Endothelial cell of umbilical vein (primary cell): ENCODE data around the gene MROH2A. TPM values are rescaled to one million over a fixed set of nuclear protein-coding genes. Genes with fewer than 3 reads are reported as not detected.

Experiments used
- BruUV-seq: library from RNA; stranded (reverse); fragments of 400-500 nt; replicated peaks from 2 replicates; lab custom pipeline; 2021; lab: Mats Ljungman, UMichigan
- CTCF ChIA-PET: fragments of 300-600, 350-600 bp; sonication (Branson Sonifier 250); formaldehyde crosslinking; loops from one replicate; lab custom pipeline; 2021; ENCODE audit warnings: antibody characterized with exemption, inconsistent platforms; lab: Charles Lee
- POLR2A ChIA-PET: fragments of 300-600, 350-600 bp; sonication (Branson Sonifier 250); formaldehyde crosslinking; loops from one replicate; lab custom pipeline; 2021; ENCODE audit warnings: antibody characterized with exemption, inconsistent platforms; lab: Charles Lee
- DNase-seq: peaks from one replicate; pipeline ENCODE4 v3.0.0-alpha.2; 2011; ENCODE audit warnings: low read depth, low spot score
- FAIRE-seq: peaks from 2 replicates; lab custom pipeline; 2011; peaks lifted over from hg19 to GRCh38; lab: Jason Lieb, UNC
- H2AFZ ChIP-seq: 2 replicates; pipeline ENCODE4 v1.6.0; 2012; ENCODE audit warnings: low read depth, low read length, control low read depth, inconsistent platforms
- H3K27ac ChIP-seq: 2 replicates; pipeline ENCODE4 v1.5.1; 2011; ENCODE audit warnings: low read depth, mild to moderate bottlenecking, control low read depth, low read length, moderate library complexity; ENCODE audit not compliant: insufficient read depth
- H3K27me3 ChIP-seq, 2 experiments: 2 replicates each; pipeline versions ENCODE4 v1.6.0 to v1.6.1; 2011; ENCODE audit warnings: low read length in 2 of 2, mixed read lengths in 1 of 2; ENCODE audit not compliant: control insufficient read depth in 2 of 2, insufficient read depth in 2 of 2
- H3K36me3 ChIP-seq, 2 experiments: 2 replicates in 1 of 2; 3 replicates in 1 of 2; pipeline ENCODE4 v1.5.1; 2011; ENCODE audit warnings: low read length in 2 of 2, mild to moderate bottlenecking in 1 of 2, moderate library complexity in 1 of 2; ENCODE audit not compliant: control insufficient read depth in 2 of 2, insufficient read depth in 2 of 2; ENCODE audit errors: extremely low read depth in 1 of 2
- H3K4me1 ChIP-seq: 3 replicates; pipeline ENCODE4 v1.5.1; 2011; ENCODE audit warnings: mild to moderate bottlenecking, low read length; ENCODE audit not compliant: control insufficient read depth, insufficient read depth; ENCODE audit errors: extremely low read depth
- H3K4me2 ChIP-seq: 2 replicates; pipeline ENCODE4 v1.6.1; 2011; ENCODE audit warnings: low read length, control low read depth, mixed read lengths; ENCODE audit not compliant: insufficient read depth
- H3K4me3 ChIP-seq, 3 experiments: fragments of 200-600 bp in 1 of 3; sonication (generic), shearing (Covaris generic) in 1 of 3; replicated peaks in 1 of 3; 2 replicates each; pipeline ENCODE4 v1.5.1; 2011 to 2016; ENCODE audit warnings: control low read depth in 3 of 3, low read length in 3 of 3, mild to moderate bottlenecking in 2 of 3, inconsistent platforms in 1 of 3, low read depth in 1 of 3, moderate library complexity in 1 of 3; ENCODE audit not compliant: insufficient read depth in 1 of 3
- H3K79me2 ChIP-seq: 2 replicates; pipeline ENCODE4 v1.6.0; 2012; ENCODE audit warnings: low read length, inconsistent platforms; ENCODE audit not compliant: control insufficient read depth, insufficient read depth
- H3K9ac ChIP-seq: replicated peaks from 2 replicates; pipeline ENCODE3; 2011; ENCODE audit warnings: low read length, control low read depth; ENCODE audit not compliant: insufficient read depth; ENCODE audit errors: extremely low read depth
- H3K9me1 ChIP-seq: replicated peaks from 3 replicates; pipeline ENCODE4 v1.6.0; 2011; ENCODE audit warnings: mild to moderate bottlenecking, low read length; ENCODE audit not compliant: control insufficient read depth, insufficient read depth; ENCODE audit errors: extremely low read depth
- H3K9me3 ChIP-seq: replicated peaks from 2 replicates; pipeline ENCODE4 v1.5.1; 2012; ENCODE audit warnings: low read length, inconsistent platforms; ENCODE audit not compliant: control insufficient read depth, insufficient read depth
- H4K20me1 ChIP-seq: replicated peaks from 2 replicates; pipeline ENCODE3; 2011; ENCODE audit warnings: mild to moderate bottlenecking, low read length; ENCODE audit not compliant: control insufficient read depth, insufficient read depth; ENCODE audit errors: extremely low read depth
- JUN ChIP-seq: IDR thresholded peaks from 2 replicates; pipeline ENCODE4 v1.6.1; 2011; ENCODE audit warnings: borderline replicate concordance, low read depth; ENCODE audit not compliant: insufficient read length, insufficient read depth
- MYC ChIP-seq: IDR thresholded peaks from one replicate; pipeline ENCODE4 v1.6.1; 2011; ENCODE audit warnings: mild to moderate bottlenecking, low read depth, low read length
- POLR2A ChIP-seq: IDR thresholded peaks from 2 replicates; pipeline ENCODE4 v1.6.1; 2012; ENCODE audit warnings: low read depth, mild to moderate bottlenecking, control low read depth, low read length
- POLR2AphosphoS5 ChIP-seq: IDR thresholded peaks from 2 replicates; pipeline ENCODE4 v1.6.1; 2012; ENCODE audit warnings: low read depth, mild to moderate bottlenecking, control low read depth, low read length, moderate library complexity; ENCODE audit not compliant: insufficient read depth
- dilution Hi-C: fragments of 300-500 bp; cut with MboI; formaldehyde crosslinking; loops from one replicate; pipeline ENCODE4 v1.15.0; 2019; ENCODE audit warnings: low sequenced_read_pairs; ENCODE audit not compliant: extremely low pct_ligation_motif_present
- intact Hi-C: fragments of 100-400 bp; cut with micrococcal nuclease; formaldehyde crosslinking; loops from one replicate; pipeline ENCODE4 v1.10.0; 2022
- polyA plus RNA-seq, 4 experiments: library from polyadenylated mRNA; depleted of rRNA in 3 of 4; stranded (reverse) in 3 of 4; unstranded in 1 of 4; fragments of >200 nt; gene quantifications; 2 replicates each; pipeline versions ENCODE4 v1.2.1 to v1.2.3, GENCODE V29; 2011 to 2012; ENCODE audit warnings: missing spikeins in 1 of 4
- total RNA-seq: library from RNA; stranded (reverse); gene quantifications from 2 replicates; pipeline ENCODE4 v1.2.3, GENCODE V29; 2021
- TF ChIP-seq, protein P1 (sequence below): IDR thresholded peaks from 2 replicates; pipeline ENCODE4 v1.6.1; 2011; ENCODE audit not compliant: insufficient read depth, insufficient read length

MROH2A gene
- total and polyA plus RNA-seq, 2 donors (not counting 3 experiments of a cell fraction or from before 2014, with no cell fraction given), result not detected

DNA sequence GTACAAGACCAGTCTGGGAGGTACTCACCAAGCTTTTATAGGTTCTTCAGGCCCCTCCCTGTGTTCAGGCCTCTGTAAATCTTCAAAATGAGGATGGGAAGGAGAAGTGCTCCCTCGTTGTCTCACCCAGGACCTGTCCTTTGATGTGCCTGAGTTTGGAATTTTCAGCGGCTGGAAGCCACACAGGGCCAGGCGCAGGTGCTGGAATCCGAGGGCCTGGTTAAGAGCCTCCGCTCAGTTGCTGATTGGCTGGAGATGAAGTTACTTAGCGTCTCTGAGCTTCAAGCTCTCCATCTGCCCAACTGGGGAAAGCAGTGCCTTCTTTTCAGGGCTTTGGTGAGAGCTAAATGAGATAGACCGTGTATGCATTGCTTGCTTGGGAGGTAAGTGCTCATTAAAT lies 46.2 kb downstream of the MROH2A start:
- H4K20me1 ChIP-seq, result no peaks in the 10 kb centered on the region
- H3K27me3 ChIP-seq, result no peaks in the 10 kb centered on the region
- FAIRE-seq, result no peak
- ChIA-PET CTCF (interaction anchor here (0.6 kb wide), 1 partner anchor 295 kb away, joined by 4 read pairs; no protein-coding TSS in a partner anchor), POLR2A (no interaction called here)
- H3K4me3 ChIP-seq, result no peak overlapping the region
- H3K9me1 ChIP-seq, result no peaks in the 10 kb centered on the region
- H3K4me2 ChIP-seq, result no peak overlapping the region
- BruUV-seq, result no TSS peak
- intact Hi-C loops, result no loop called here
- no peaks in the 10 kb centered on the region for H3K36me3 ChIP-seq
- no peak overlapping the region for H3K27ac ChIP-seq
- dilution Hi-C loops, result no loop called here
- no peaks in the 10 kb centered on the region for H3K79me2 ChIP-seq
- no peak overlapping the region for H3K9ac ChIP-seq
- no peak overlapping the region for H2AFZ ChIP-seq
- no peaks in the 10 kb centered on the region for H3K9me3 ChIP-seq
- no peaks in the 10 kb centered on the region for H3K4me1 ChIP-seq
- DNase-seq, result no peak
- TF ChIP-seq POLR2AphosphoS5 (no peak), JUN (no peak), MYC (no peak)

DNA sequence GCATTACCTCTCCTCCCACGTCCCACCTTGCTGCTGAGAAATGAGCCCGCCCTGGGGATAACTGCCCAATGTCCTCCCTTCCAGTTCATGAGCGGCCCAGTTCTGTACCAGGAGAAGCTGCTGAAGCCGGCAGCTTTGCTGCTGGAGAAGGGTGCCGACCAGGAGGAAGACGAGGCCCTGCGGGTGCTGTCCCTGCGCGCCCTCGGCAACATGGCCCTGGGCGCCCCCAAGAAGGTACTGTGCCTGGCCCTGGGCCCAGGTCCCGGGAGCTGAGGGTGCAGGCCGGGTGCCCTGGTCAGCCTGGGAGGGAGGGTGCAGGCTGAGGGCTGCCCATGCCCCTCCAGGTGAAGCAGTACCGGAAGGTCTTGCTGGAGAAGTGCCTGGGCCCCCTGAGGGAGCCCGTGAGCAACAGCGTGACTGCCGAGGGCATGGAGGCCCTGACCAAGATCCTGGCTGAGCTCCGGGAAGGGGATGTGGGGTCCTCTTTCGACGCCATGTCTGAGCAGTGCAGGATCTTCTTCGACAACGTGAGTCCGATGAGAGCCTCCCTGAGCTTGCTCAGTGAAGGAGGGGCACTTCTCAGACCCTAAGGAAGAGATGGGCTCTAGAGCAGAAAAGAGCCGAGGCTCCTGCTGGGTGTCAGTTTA lies 50.5 kb downstream of the MROH2A start:
- Histone ChIP-seq H3K36me3 (no peaks in the 10 kb centered on the region), H3K9me3 (no peaks in the 10 kb centered on the region), H3K4me3 (no peak overlapping the region), H3K79me2 (no peaks in the 10 kb centered on the region), H3K9ac (no peak overlapping the region), H3K9me1 (no peaks in the 10 kb centered on the region), H3K4me1 (no peaks in the 10 kb centered on the region), H4K20me1 (no peaks in the 10 kb centered on the region), H3K27me3 (no peaks in the 10 kb centered on the region), H3K27ac (no peak overlapping the region), H3K4me2 (no peak overlapping the region), H2AFZ (no peak overlapping the region)
- dilution Hi-C loops (no loop called here), intact Hi-C loops (no loop called here)
- no peak for DNase-seq
- CTCF ChIA-PET, result no interaction called here
- no TSS peak for BruUV-seq
- POLR2A ChIA-PET, result no interaction called here
- TF ChIP-seq POLR2AphosphoS5 (no peak), POLR2A (no peak)
- TF ChIP-seq, protein P1, sequence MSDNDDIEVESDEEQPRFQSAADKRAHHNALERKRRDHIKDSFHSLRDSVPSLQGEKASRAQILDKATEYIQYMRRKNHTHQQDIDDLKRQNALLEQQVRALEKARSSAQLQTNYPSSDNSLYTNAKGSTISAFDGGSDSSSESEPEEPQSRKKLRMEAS, result no peak
- FAIRE-seq, result no peak
